Activated effector memory CD4-positive, alpha-beta T cell treated with Interleukin-2 at 50 U/mL for 16 hours (primary cell): ENCODE data around the gene PHKG1.
A peak's percentile ranks its signal among the peaks of the same experiment; 100 is the strongest.
"Not testable (repeated sequence)": the region's sequence is repeated elsewhere in the genome, so short reads cannot be mapped to it uniquely, and the experiment has no call there.

Experiments used
- DNase-seq: peaks from one replicate; pipeline ENCODE4 v3.0.0-alpha.2; 2020

PHKG1 gene

GRCh38 chr7:56033671-56034432, 58.9 kb downstream of the PHKG1 start:
- peak; percentile 67 for DNase-seq

GRCh38 chr7:56032578-56032977, 60.2 kb downstream of the PHKG1 start:
- not testable (repeated sequence) for DNase-seq

GRCh38 chr7:56031556-56031955, 61.2 kb downstream of the PHKG1 start:
- DNase-seq, result not testable (repeated sequence)

DNA sequence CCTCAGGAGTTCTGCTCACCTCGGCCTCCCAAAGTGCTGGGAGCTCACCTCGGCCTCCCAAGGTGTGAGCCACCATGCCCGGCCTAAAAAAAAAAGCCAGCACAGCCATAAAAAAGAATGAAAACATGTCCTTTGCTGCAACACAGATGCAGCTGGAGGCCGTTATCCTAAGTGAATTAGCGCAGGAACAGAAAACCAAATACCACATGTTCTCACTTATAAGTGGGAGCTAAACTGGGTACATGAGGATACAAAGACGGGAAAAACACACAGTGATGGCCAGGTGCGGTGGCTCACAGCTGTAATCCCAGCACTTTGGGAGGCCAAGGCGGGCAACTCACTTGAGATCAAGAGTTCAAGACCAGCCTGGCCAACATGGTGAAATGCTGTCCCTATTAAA, 62.4 kb downstream of the PHKG1 start:
- DNase-seq, result no peak
